ENCODE data around the gene CRHR1.

GRCh38 chr17:45808845-45809244, 24.7 kb downstream of the CRHR1 start:
- no peak for TF ChIP-seq POLR2A (IDR thresholded peaks at IDR 0.05)
- no peak for TF ChIP-seq CTCF (IDR thresholded peaks at IDR 0.05)

Measured in body of pancreas (tissue), 4 donors.